Fibroblast of lung (primary cell): ENCODE data around the gene FAM222A.

Experiments
- EZH2 ChIP-seq: IDR thresholded peaks from 2 replicates; pipeline ENCODE4 v1.5.1; 2012; ENCODE audit warnings: low read length, control low read depth, mild to moderate bottlenecking; ENCODE audit errors: missing control alignments
- TF ChIP-seq, protein P1 (sequence below), 2 donors: IDR thresholded peaks in 1 of 2; conservative IDR thresholded peaks in 1 of 2; 1 replicate in 1 of 2; 2 replicates in 1 of 2; pipeline ENCODE4 v1.5.1; 2011 to 2012; ENCODE audit warnings: low read length in 2 of 2, control low read depth in 1 of 2, inconsistent platforms in 1 of 2, low read depth in 1 of 2, mild to moderate bottlenecking in 1 of 2

DNA sequence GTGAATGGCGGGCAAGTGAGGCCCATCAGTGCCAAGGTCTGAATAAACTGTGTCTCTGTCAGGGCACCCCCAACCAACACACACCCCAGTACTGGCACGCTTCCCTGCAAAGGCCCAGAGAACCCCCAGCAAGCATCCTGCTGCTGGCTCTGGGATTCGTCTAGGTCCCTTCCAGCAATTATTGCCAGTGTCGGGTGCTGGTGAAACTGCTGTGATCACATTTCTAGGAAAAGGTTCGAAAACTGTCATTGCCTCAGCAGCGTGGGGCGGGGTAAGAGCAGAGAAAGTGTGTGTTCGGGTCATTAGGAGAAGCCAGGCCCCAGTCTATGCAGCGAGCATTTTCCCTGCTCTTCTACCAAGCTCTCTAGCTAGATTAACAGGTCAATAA is 2.5 kb downstream of the FAM222A start:
- TF ChIP-seq, protein P1, sequence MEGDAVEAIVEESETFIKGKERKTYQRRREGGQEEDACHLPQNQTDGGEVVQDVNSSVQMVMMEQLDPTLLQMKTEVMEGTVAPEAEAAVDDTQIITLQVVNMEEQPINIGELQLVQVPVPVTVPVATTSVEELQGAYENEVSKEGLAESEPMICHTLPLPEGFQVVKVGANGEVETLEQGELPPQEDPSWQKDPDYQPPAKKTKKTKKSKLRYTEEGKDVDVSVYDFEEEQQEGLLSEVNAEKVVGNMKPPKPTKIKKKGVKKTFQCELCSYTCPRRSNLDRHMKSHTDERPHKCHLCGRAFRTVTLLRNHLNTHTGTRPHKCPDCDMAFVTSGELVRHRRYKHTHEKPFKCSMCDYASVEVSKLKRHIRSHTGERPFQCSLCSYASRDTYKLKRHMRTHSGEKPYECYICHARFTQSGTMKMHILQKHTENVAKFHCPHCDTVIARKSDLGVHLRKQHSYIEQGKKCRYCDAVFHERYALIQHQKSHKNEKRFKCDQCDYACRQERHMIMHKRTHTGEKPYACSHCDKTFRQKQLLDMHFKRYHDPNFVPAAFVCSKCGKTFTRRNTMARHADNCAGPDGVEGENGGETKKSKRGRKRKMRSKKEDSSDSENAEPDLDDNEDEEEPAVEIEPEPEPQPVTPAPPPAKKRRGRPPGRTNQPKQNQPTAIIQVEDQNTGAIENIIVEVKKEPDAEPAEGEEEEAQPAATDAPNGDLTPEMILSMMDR (conservative IDR thresholded peaks at IDR 0.05 in 1 of 2, IDR thresholded peaks at IDR 0.05 in 1 of 2; ENCODE audit: low read depth in 1 of 2, low read length in 2 of 2): no peak
- no peak for TF ChIP-seq EZH2
